Naive thymus-derived CD4-positive, alpha-beta T cell (primary cell): ENCODE data around the gene ETS1. TPM values are rescaled to one million over a fixed set of nuclear protein-coding genes. Genes with fewer than 3 reads are reported as not detected.

Source experiments
- ATAC-seq: fragments of 150-1000 bp; cut with Tn5 transposase; 2 replicates; pipeline ENCODE4 v1.10.0; 2021; ENCODE audit warnings: mild to moderate bottlenecking, moderate library complexity
- CTCF ChIA-PET: fragments of 350-600 bp; sonication (Branson Sonifier 250); formaldehyde crosslinking; loops from one replicate; lab custom pipeline; 2021; ENCODE audit warnings: antibody characterized with exemption; lab: Charles Lee
- POLR2A ChIA-PET: fragments of 350-600 bp; sonication (Branson Sonifier 250); formaldehyde crosslinking; loops from one replicate; lab custom pipeline; 2021; ENCODE audit warnings: antibody characterized with exemption, inconsistent platforms; lab: Charles Lee
- DNase-seq, 9 donors: peaks; one replicate each; pipeline versions ENCODE4 v3.0.0 to v3.0.0-alpha.2; 2020 to 2022; ENCODE audit warnings: mixed read lengths in 1 of 9
- H3K27ac ChIP-seq: one replicate; pipeline ENCODE4 v1.7.0; 2013; ENCODE audit warnings: mild to moderate bottlenecking, low read depth, low read length, moderate library complexity
- H3K27me3 ChIP-seq, 2 donors: one replicate each; pipeline ENCODE4 v1.7.0; 2013; ENCODE audit warnings: low read length in 2 of 2, mild to moderate bottlenecking in 2 of 2, moderate library complexity in 2 of 2; ENCODE audit not compliant: control insufficient read depth in 2 of 2, insufficient read depth in 2 of 2
- H3K36me3 ChIP-seq, 3 experiments: 1 replicate in 2 of 3; 2 replicates in 1 of 3; pipeline ENCODE4 v1.7.0; 2013; ENCODE audit warnings: low read length in 3 of 3, mild to moderate bottlenecking in 3 of 3, moderate library complexity in 1 of 3; ENCODE audit not compliant: insufficient read depth in 3 of 3, control insufficient read depth in 2 of 3
- H3K4me1 ChIP-seq, 2 donors: one replicate each; pipeline ENCODE4 v1.7.0; 2013; ENCODE audit warnings: low read length in 2 of 2, mild to moderate bottlenecking in 2 of 2, moderate library complexity in 1 of 2; ENCODE audit not compliant: control insufficient read depth in 2 of 2, insufficient read depth in 2 of 2
- H3K4me3 ChIP-seq: 2 replicates; pipeline ENCODE4 v1.7.0; 2013; ENCODE audit warnings: mild to moderate bottlenecking, low read length
- H3K9me3 ChIP-seq, 3 experiments: 1 replicate in 2 of 3; 2 replicates in 1 of 3; pipeline ENCODE4 v1.7.0; 2013; ENCODE audit warnings: low read length in 3 of 3; ENCODE audit not compliant: control insufficient read depth in 2 of 3
- H3K27ac Mint-ChIP-seq, 9 donors: one replicate each; pipeline ENCODE4 v1.8.0; 2020 to 2022; ENCODE audit warnings: mixed read lengths in 9 of 9, mild to moderate bottlenecking in 8 of 9, moderate library complexity in 5 of 9, inconsistent platforms in 2 of 9
- H3K27me3 Mint-ChIP-seq, 5 donors: one replicate each; pipeline ENCODE4 v1.8.0; 2021 to 2022; ENCODE audit warnings: mixed read lengths in 5 of 5, mild to moderate bottlenecking in 1 of 5
- H3K36me3 Mint-ChIP-seq, 5 donors: one replicate each; pipeline ENCODE4 v1.8.0; 2020 to 2022; ENCODE audit warnings: mixed read lengths in 5 of 5, mild to moderate bottlenecking in 3 of 5, inconsistent platforms in 1 of 5
- H3K4me1 Mint-ChIP-seq, 7 donors: one replicate each; pipeline ENCODE4 v1.8.0; 2020 to 2022; ENCODE audit warnings: mixed read lengths in 7 of 7, mild to moderate bottlenecking in 3 of 7, inconsistent platforms in 1 of 7
- H3K4me3 Mint-ChIP-seq, 10 donors: one replicate each; pipeline ENCODE4 v1.8.0; 2020 to 2022; ENCODE audit warnings: mild to moderate bottlenecking in 10 of 10, mixed read lengths in 10 of 10, moderate library complexity in 6 of 10, inconsistent platforms in 2 of 10
- H3K9me3 Mint-ChIP-seq, 11 donors: one replicate each; pipeline ENCODE4 v1.8.0; 2020 to 2022; ENCODE audit warnings: mixed read lengths in 11 of 11, mild to moderate bottlenecking in 4 of 11, inconsistent platforms in 1 of 11, moderate library complexity in 1 of 11
- intact Hi-C, 2 donors: fragments of 100-400 bp; cut with micrococcal nuclease; formaldehyde crosslinking; loops; one replicate each; pipeline ENCODE4 v1.15.1; 2023
- polyA plus RNA-seq, 2 donors: library from polyadenylated mRNA; unstranded; fragments of 300-500 nt; fragmentation: Illumina TruSeq; gene quantifications; one replicate each; pipeline ENCODE4 v1.2.3, GENCODE V29; 2021
- total RNA-seq, 6 experiments: library from RNA in 5 of 6; stranded (reverse) in 5 of 6; gene quantifications; 1 replicate in 5 of 6; 2 replicates in 1 of 6; pipeline ENCODE4 v1.2.3 and lab custom pipeline; 2021 to 2026

The ETS1 gene
- total and polyA plus RNA-seq, 7 experiments from 2014 or later, result 514 to 871 (median 676) TPM

- peaks cover 58 to 78% (median 71%) of the 10 kb centered on the region in 7 donors for H3K4me1 Mint-ChIP-seq
- Histone ChIP-seq H3K27me3 (no peaks in the 10 kb centered on the region), H3K4me3 (no peak overlapping the region), H3K27ac (peak overlapping the region; percentile 18), H3K9me3 (no peaks in the 10 kb centered on the region), H3K4me1 (peaks cover 14 to 45% of the 10 kb centered on the region in 2 donors), H3K36me3 (no peaks in the 10 kb centered on the region)
- H3K9me3 Mint-ChIP-seq, result peaks cover 0 to 2% (median 0%) of the 10 kb centered on the region in 11 donors
- H3K4me3 Mint-ChIP-seq, result peak overlapping the region in 2 of 10 donors; percentile 17 to 34
- peak overlapping the region; percentile 67 to 100 (median 98) for H3K27ac Mint-ChIP-seq
- ATAC-seq (no peak), DNase-seq (no peak)
- intact Hi-C loops, result no loop called here
- peaks cover 0 to 1% (median 0%) of the 10 kb centered on the region in 5 donors for H3K36me3 Mint-ChIP-seq
- ChIA-PET CTCF (interaction anchor here (1.0 to 1.3 kb wide), 3 partner anchors 9 to 321 kb away, joined by 3 to 4 read pairs (median 4); no protein-coding TSS in a partner anchor), POLR2A (interaction anchor here (0.7 to 18.7 kb wide), 5 partner anchors 9 to 144 kb away, joined by 3 to 546 read pairs (median 6); no protein-coding TSS in a partner anchor)
- no peaks in the 10 kb centered on the region for H3K27me3 Mint-ChIP-seq
These were observed 33.1 kb upstream of the ETS1 start for GRCh38 chr11:128620309-128621100.

GRCh38 chr11:128619540-128620308 is 32.4 kb upstream of the ETS1 start:
- intact Hi-C loops, result no loop called here
- peaks cover 54 to 74% (median 65%) of the 10 kb centered on the region in 7 donors for H3K4me1 Mint-ChIP-seq
- DNase-seq, result no peak
- CTCF ChIA-PET, result interaction anchor here (1.0 to 1.3 kb wide), 2 partner anchors 10 to 11 kb away, joined by 4 read pairs; no protein-coding TSS in a partner anchor
- Histone ChIP-seq H3K4me1 (peaks cover 6 to 37% of the 10 kb centered on the region in 2 donors), H3K4me3 (no peak overlapping the region), H3K36me3 (no peaks in the 10 kb centered on the region), H3K27ac (peak overlapping the region; percentile 18), H3K9me3 (no peaks in the 10 kb centered on the region), H3K27me3 (no peaks in the 10 kb centered on the region)
- H3K4me3 Mint-ChIP-seq, result peak overlapping the region in 2 of 10 donors; percentile 25 to 34
- H3K36me3 Mint-ChIP-seq, result no peaks in the 10 kb centered on the region
- peaks cover 0 to 2% (median 0%) of the 10 kb centered on the region in 11 donors for H3K9me3 Mint-ChIP-seq
- H3K27ac Mint-ChIP-seq, result peak overlapping the region; percentile 67 to 100 (median 98)
- ATAC-seq, result no peak
- POLR2A ChIA-PET, result interaction anchor here (0.7 to 18.7 kb wide), 5 partner anchors 8 to 143 kb away, joined by 3 to 546 read pairs (median 6); no protein-coding TSS in a partner anchor
- H3K27me3 Mint-ChIP-seq, result no peaks in the 10 kb centered on the region

- no peaks in the 10 kb centered on the region for H3K27me3 ChIP-seq
- no peaks in the 10 kb centered on the region for H3K36me3 ChIP-seq
- H3K4me1 ChIP-seq, result peaks cover 3 to 30% of the 10 kb centered on the region in 2 donors
- H3K4me1 Mint-ChIP-seq, result peaks cover 50 to 74% (median 65%) of the 10 kb centered on the region in 7 donors
- DNase-seq (no peak), ATAC-seq (no peak)
- no peaks in the 10 kb centered on the region for H3K9me3 ChIP-seq
- no peaks in the 10 kb centered on the region for H3K36me3 Mint-ChIP-seq
- no peak overlapping the region for H3K27ac ChIP-seq
- intact Hi-C loops, result no loop called here
- H3K4me3 ChIP-seq, result no peak overlapping the region
- H3K4me3 Mint-ChIP-seq, result no peak overlapping the region
- POLR2A ChIA-PET, result interaction anchor here (0.6 to 18.7 kb wide), 5 partner anchors 9 to 316 kb away, joined by 3 to 546 read pairs (median 5); no protein-coding TSS in a partner anchor
- CTCF ChIA-PET, result interaction anchor here (1.3 kb wide), 1 partner anchor 10 kb away, joined by 4 read pairs; no protein-coding TSS in a partner anchor
- H3K27me3 Mint-ChIP-seq, result no peaks in the 10 kb centered on the region
- H3K27ac Mint-ChIP-seq, result peak overlapping the region in 7 of 9 donors; percentile 11 to 100 (median 60)
- peaks cover 0 to 2% (median 0%) of the 10 kb centered on the region in 11 donors for H3K9me3 Mint-ChIP-seq
These were observed 31.6 kb upstream of the ETS1 start for GRCh38 chr11:128619007-128619406.

GRCh38 chr11:128618603-128619002 is 31.2 kb upstream of the ETS1 start:
- Histone ChIP-seq H3K9me3 (no peaks in the 10 kb centered on the region), H3K36me3 (no peaks in the 10 kb centered on the region), H3K27me3 (no peaks in the 10 kb centered on the region), H3K4me1 (peaks cover 0 to 27% of the 10 kb centered on the region in 2 donors), H3K4me3 (no peak overlapping the region), H3K27ac (no peak overlapping the region)
- DNase-seq (no peak), ATAC-seq (no peak)
- Mint-ChIP-seq H3K4me3 (no peak overlapping the region), H3K27me3 (no peaks in the 10 kb centered on the region), H3K9me3 (peaks cover 0 to 2% (median 0%) of the 10 kb centered on the region in 11 donors), H3K4me1 (peaks cover 46 to 70% (median 65%) of the 10 kb centered on the region in 7 donors), H3K27ac (peak overlapping the region in 4 of 9 donors; percentile 11 to 100 (median 58)), H3K36me3 (no peaks in the 10 kb centered on the region)
- POLR2A ChIA-PET, result interaction anchor here (0.6 to 18.7 kb wide), 6 partner anchors 9 to 315 kb away, joined by 3 to 546 read pairs (median 4); no protein-coding TSS in a partner anchor
- CTCF ChIA-PET, result no interaction called here
- intact Hi-C loops, result no loop called here

GRCh38 chr11:128616161-128616560 is 28.8 kb upstream of the ETS1 start:
- intact Hi-C loops, result no loop called here
- Mint-ChIP-seq H3K9me3 (peaks cover 0 to 3% (median 0%) of the 10 kb centered on the region in 11 donors), H3K4me1 (peaks cover 39 to 69% (median 62%) of the 10 kb centered on the region in 7 donors), H3K36me3 (no peaks in the 10 kb centered on the region), H3K27me3 (no peaks in the 10 kb centered on the region), H3K27ac (peak overlapping the region in 3 of 9 donors; percentile 16 to 100 (median 23)), H3K4me3 (no peak overlapping the region)
- DNase-seq (no peak), ATAC-seq (no peak)
- H3K4me3 ChIP-seq, result no peak overlapping the region
- ChIA-PET POLR2A (interaction anchor here (0.6 to 18.7 kb wide), 3 partner anchors 13 to 142 kb away, joined by 3 to 546 read pairs (median 3); no protein-coding TSS in a partner anchor), CTCF (no interaction called here)
- H3K4me1 ChIP-seq, result peaks cover 5 to 27% of the 10 kb centered on the region in 2 donors
- no peaks in the 10 kb centered on the region for H3K27me3 ChIP-seq
- no peak overlapping the region for H3K27ac ChIP-seq
- H3K36me3 ChIP-seq, result no peaks in the 10 kb centered on the region
- no peaks in the 10 kb centered on the region for H3K9me3 ChIP-seq

- Mint-ChIP-seq H3K4me3 (no peak overlapping the region), H3K36me3 (no peaks in the 10 kb centered on the region), H3K27ac (peak overlapping the region in 4 of 9 donors; percentile 10 to 63 (median 45)), H3K4me1 (peaks cover 41 to 69% (median 62%) of the 10 kb centered on the region in 7 donors), H3K27me3 (no peaks in the 10 kb centered on the region), H3K9me3 (peaks cover 0 to 4% (median 0%) of the 10 kb centered on the region in 11 donors)
- DNase-seq (no peak), ATAC-seq (no peak)
- Histone ChIP-seq H3K27me3 (no peaks in the 10 kb centered on the region), H3K36me3 (no peaks in the 10 kb centered on the region), H3K4me3 (no peak overlapping the region), H3K27ac (no peak overlapping the region), H3K4me1 (peaks cover 11 to 27% of the 10 kb centered on the region in 2 donors), H3K9me3 (no peaks in the 10 kb centered on the region)
- CTCF ChIA-PET, result no interaction called here
- POLR2A ChIA-PET, result interaction anchor here (18.7 kb wide), 1 partner anchor 94 kb away, joined by 546 read pairs; no protein-coding TSS in a partner anchor
- intact Hi-C loops, result no loop called here
These were observed 28.3 kb upstream of the ETS1 start for GRCh38 chr11:128615612-128616011.
